WTC11 (cell line): Measurements from ENCODE around the gene TKT. TPM values are rescaled to one million over a fixed set of nuclear protein-coding genes. Genes with fewer than 3 reads are reported as not detected.

ENCODE experiments used
- ATAC-seq: fragments of 200-7000 bp; cut with Tn5 transposase; 2 replicates; pipeline ENCODE4 v1.10.0; 2021; ENCODE audit warnings: mild to moderate bottlenecking, moderate library complexity
- CTCF ChIA-PET: fragments of 300-600 bp; sonication (Branson Sonifier 250); formaldehyde crosslinking; loops from one replicate; lab custom pipeline; 2021; ENCODE audit warnings: antibody characterized with exemption; lab: Charles Lee
- POLR2A ChIA-PET: fragments of 350-600 bp; sonication (Branson Sonifier 250); formaldehyde crosslinking; loops from one replicate; lab custom pipeline; 2021; ENCODE audit warnings: antibody characterized with exemption; lab: Charles Lee
- DNase-seq: peaks from one replicate; pipeline ENCODE4 v3.0.0; 2021; ENCODE audit warnings: low spot score
- H3K27ac Mint-ChIP-seq: 2 replicates; pipeline ENCODE4 v1.8.0; 2021; ENCODE audit warnings: mixed read lengths
- H3K27me3 Mint-ChIP-seq: 2 replicates; pipeline ENCODE4 v1.8.0; 2021; ENCODE audit warnings: low read depth, mild to moderate bottlenecking, moderate library complexity, mixed read lengths
- H3K36me3 Mint-ChIP-seq: 2 replicates; pipeline ENCODE4 v1.8.0; 2021; ENCODE audit warnings: mixed read lengths
- H3K4me1 Mint-ChIP-seq: 2 replicates; pipeline ENCODE4 v1.8.0; 2022; ENCODE audit warnings: mixed read lengths
- H3K4me3 Mint-ChIP-seq: 2 replicates; pipeline ENCODE4 v1.8.0; 2021; ENCODE audit warnings: mild to moderate bottlenecking, moderate library complexity, mixed read lengths
- H3K9me3 Mint-ChIP-seq: 2 replicates; pipeline ENCODE4 v1.8.0; 2021; ENCODE audit warnings: mixed read lengths
- GTF2I ChIP-seq: fragments of 250-450 bp; sonication (Bioruptor Pico); conservative IDR thresholded peaks from 2 replicates; pipeline ENCODE4 v1.4.0; 2021; ENCODE audit warnings: mild to moderate bottlenecking
- HMGA2 ChIP-seq: fragments of 250-450 bp; sonication (Bioruptor Pico); IDR thresholded peaks from 2 replicates; pipeline ENCODE4 v1.4.0; 2021; ENCODE audit warnings: mild to moderate bottlenecking, moderate library complexity
- JAZF1 ChIP-seq: fragments of 250-450 bp; sonication (Bioruptor Pico); IDR thresholded peaks from 2 replicates; pipeline ENCODE4 v1.9.0; 2021; ENCODE audit warnings: moderate library complexity, mild to moderate bottlenecking, inconsistent platforms
- NFATC4 ChIP-seq: fragments of 250-450 bp; sonication (Bioruptor Pico); IDR thresholded peaks from 2 replicates; pipeline ENCODE4 v1.9.0; 2021; ENCODE audit warnings: mild to moderate bottlenecking
- NFYB ChIP-seq: sonication (generic); formaldehyde crosslinking; conservative IDR thresholded peaks from 2 replicates; pipeline ENCODE4 v1.8.0; 2022; ENCODE audit warnings: low read depth, missing genetic modification reagents
- RELA ChIP-seq: sonication (generic); formaldehyde crosslinking; IDR thresholded peaks from 2 replicates; pipeline ENCODE4 v1.8.1; 2022; ENCODE audit warnings: missing genetic modification reagents, mild to moderate bottlenecking, borderline replicate concordance
- TP53 ChIP-seq: sonication (generic); formaldehyde crosslinking; IDR thresholded peaks from 2 replicates; pipeline ENCODE4 v1.8.1; 2023; ENCODE audit warnings: mild to moderate bottlenecking, missing genetic modification reagents
- ZNF138 ChIP-seq: sonication (generic); formaldehyde crosslinking; conservative IDR thresholded peaks from 2 replicates; pipeline ENCODE4 v1.8.1; 2022; ENCODE audit warnings: mild to moderate bottlenecking, moderate library complexity, missing genetic modification reagents
- ZNF219 ChIP-seq: sonication (generic); formaldehyde crosslinking; IDR thresholded peaks from 2 replicates; pipeline ENCODE4 v1.8.0; 2023; ENCODE audit warnings: missing genetic modification reagents, mild to moderate bottlenecking, borderline replicate concordance
- total RNA-seq: library from RNA; stranded (reverse); gene quantifications from 3 replicates; pipeline ENCODE4 v1.2.3, GENCODE V29; 2021
- TF ChIP-seq, protein P1 (sequence below): fragments of 250-450 bp; sonication (Bioruptor Pico); IDR thresholded peaks from 2 replicates; pipeline ENCODE4 v1.9.0; 2021; ENCODE audit warnings: mild to moderate bottlenecking, borderline replicate concordance
- TF ChIP-seq, protein P2 (sequence below): fragments of 250-450 bp; sonication (Bioruptor Pico); IDR thresholded peaks from 2 replicates; pipeline ENCODE4 v1.9.0; 2021; ENCODE audit warnings: mild to moderate bottlenecking
- TF ChIP-seq, protein P3 (sequence below): sonication (generic); formaldehyde crosslinking; IDR thresholded peaks from 2 replicates; pipeline ENCODE4 v1.8.1; 2023; ENCODE audit warnings: mild to moderate bottlenecking, missing genetic modification reagents, moderate library complexity
- TF ChIP-seq, protein P4 (sequence below): sonication (generic); formaldehyde crosslinking; IDR thresholded peaks from 2 replicates; pipeline ENCODE4 v1.8.0; 2022; ENCODE audit warnings: missing genetic modification reagents
- TF ChIP-seq, protein P5 (sequence below): sonication (generic); formaldehyde crosslinking; IDR thresholded peaks from 2 replicates; pipeline ENCODE4 v1.8.0; 2022; ENCODE audit warnings: mild to moderate bottlenecking, missing genetic modification reagents
- TF ChIP-seq, protein P6 (sequence below): sonication (generic); formaldehyde crosslinking; IDR thresholded peaks from 2 replicates; pipeline ENCODE4 v1.8.1; 2023; ENCODE audit warnings: mild to moderate bottlenecking, missing genetic modification reagents, borderline replicate concordance
- TF ChIP-seq, protein P7 (sequence below): sonication (generic); formaldehyde crosslinking; IDR thresholded peaks from 2 replicates; pipeline ENCODE4 v1.8.0; 2022; ENCODE audit warnings: mild to moderate bottlenecking, missing genetic modification reagents
- TF ChIP-seq, protein P8 (sequence below): sonication (generic); formaldehyde crosslinking; IDR thresholded peaks from 2 replicates; pipeline ENCODE4 v1.8.1; 2022; ENCODE audit warnings: mild to moderate bottlenecking, missing genetic modification reagents, moderate library complexity, borderline replicate concordance

TKT gene
- total RNA-seq, 1 experiment from 2014 or later: 1,040 TPM

DNA sequence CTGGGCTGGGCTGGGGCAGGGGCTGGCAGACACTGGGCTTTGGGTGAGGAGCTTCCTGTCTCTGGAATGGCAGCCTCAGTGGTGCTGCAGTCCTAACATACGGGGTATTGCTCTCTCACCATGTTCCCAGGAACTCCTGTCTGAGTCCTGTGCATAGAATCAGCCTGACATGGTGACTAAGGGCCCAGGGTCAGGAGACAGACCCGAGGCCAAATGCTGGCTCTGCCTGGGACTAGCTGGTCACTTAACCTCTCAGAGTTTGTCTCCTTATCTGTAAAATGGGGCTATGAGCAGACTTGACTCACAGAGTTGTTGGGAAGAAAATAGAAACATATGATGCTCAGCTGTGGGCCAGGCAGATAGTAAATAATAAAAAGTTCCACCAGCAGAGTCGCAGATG lies 66.5 kb downstream of the TKT start (continued):
- TF ChIP-seq, protein P1, sequence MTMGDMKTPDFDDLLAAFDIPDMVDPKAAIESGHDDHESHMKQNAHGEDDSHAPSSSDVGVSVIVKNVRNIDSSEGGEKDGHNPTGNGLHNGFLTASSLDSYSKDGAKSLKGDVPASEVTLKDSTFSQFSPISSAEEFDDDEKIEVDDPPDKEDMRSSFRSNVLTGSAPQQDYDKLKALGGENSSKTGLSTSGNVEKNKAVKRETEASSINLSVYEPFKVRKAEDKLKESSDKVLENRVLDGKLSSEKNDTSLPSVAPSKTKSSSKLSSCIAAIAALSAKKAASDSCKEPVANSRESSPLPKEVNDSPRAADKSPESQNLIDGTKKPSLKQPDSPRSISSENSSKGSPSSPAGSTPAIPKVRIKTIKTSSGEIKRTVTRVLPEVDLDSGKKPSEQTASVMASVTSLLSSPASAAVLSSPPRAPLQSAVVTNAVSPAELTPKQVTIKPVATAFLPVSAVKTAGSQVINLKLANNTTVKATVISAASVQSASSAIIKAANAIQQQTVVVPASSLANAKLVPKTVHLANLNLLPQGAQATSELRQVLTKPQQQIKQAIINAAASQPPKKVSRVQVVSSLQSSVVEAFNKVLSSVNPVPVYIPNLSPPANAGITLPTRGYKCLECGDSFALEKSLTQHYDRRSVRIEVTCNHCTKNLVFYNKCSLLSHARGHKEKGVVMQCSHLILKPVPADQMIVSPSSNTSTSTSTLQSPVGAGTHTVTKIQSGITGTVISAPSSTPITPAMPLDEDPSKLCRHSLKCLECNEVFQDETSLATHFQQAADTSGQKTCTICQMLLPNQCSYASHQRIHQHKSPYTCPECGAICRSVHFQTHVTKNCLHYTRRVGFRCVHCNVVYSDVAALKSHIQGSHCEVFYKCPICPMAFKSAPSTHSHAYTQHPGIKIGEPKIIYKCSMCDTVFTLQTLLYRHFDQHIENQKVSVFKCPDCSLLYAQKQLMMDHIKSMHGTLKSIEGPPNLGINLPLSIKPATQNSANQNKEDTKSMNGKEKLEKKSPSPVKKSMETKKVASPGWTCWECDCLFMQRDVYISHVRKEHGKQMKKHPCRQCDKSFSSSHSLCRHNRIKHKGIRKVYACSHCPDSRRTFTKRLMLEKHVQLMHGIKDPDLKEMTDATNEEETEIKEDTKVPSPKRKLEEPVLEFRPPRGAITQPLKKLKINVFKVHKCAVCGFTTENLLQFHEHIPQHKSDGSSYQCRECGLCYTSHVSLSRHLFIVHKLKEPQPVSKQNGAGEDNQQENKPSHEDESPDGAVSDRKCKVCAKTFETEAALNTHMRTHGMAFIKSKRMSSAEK: no peak
- TF ChIP-seq, protein P2, sequence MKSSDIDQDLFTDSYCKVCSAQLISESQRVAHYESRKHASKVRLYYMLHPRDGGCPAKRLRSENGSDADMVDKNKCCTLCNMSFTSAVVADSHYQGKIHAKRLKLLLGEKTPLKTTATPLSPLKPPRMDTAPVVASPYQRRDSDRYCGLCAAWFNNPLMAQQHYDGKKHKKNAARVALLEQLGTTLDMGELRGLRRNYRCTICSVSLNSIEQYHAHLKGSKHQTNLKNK (CRISPR knock-in tag): no peak
- no peak for TF ChIP-seq NFYB
- TF ChIP-seq ZNF219 (CRISPR knock-in tag): no peak
- TF ChIP-seq TP53 (CRISPR knock-in tag): no peak
- TF ChIP-seq ZNF138 (CRISPR knock-in tag): no peak
- no peak for TF ChIP-seq HMGA2 (CRISPR knock-in tag)
- TF ChIP-seq GTF2I (CRISPR knock-in tag): no peak
- no peak for TF ChIP-seq JAZF1 (CRISPR knock-in tag)
- TF ChIP-seq, protein P3, sequence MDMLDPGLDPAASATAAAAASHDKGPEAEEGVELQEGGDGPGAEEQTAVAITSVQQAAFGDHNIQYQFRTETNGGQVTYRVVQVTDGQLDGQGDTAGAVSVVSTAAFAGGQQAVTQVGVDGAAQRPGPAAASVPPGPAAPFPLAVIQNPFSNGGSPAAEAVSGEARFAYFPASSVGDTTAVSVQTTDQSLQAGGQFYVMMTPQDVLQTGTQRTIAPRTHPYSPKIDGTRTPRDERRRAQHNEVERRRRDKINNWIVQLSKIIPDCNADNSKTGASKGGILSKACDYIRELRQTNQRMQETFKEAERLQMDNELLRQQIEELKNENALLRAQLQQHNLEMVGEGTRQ (CRISPR knock-in tag): no peak

DNA sequence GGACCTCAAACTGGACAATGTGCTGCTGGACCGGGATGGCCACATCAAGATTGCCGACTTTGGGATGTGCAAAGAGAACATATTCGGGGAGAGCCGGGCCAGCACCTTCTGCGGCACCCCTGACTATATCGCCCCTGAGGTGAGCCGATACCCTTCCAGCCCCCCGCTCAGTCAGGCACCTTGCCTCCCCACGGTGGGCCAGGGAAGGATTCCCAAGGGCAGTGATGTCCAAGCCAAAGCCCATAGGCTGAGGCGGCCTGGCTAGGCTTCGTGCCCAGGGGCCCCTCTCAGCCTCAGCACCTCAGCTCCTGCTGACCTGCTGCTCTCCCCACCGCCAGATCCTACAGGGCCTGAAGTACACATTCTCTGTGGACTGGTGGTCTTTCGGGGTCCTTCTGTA lies 67.1 kb downstream of the TKT start:
- ATAC-seq (no peak), DNase-seq (no peak)
- POLR2A ChIA-PET: no interaction called here
- H3K36me3 Mint-ChIP-seq: peaks cover 7% of the 10 kb centered on the region; the same call in 1 of the 2 replicates
- H3K27ac Mint-ChIP-seq: no peak overlapping the region
- H3K9me3 Mint-ChIP-seq: no peaks in the 10 kb centered on the region
- H3K4me1 Mint-ChIP-seq: peaks cover 12% of the 10 kb centered on the region
- CTCF ChIA-PET: interaction anchor here (1.7 kb wide), 1 partner anchor 54 kb away, joined by 6 read pairs; no protein-coding TSS in a partner anchor
- H3K27me3 Mint-ChIP-seq: no peaks in the 10 kb centered on the region
- H3K4me3 Mint-ChIP-seq: no peak overlapping the region
- TF ChIP-seq, protein P4, sequence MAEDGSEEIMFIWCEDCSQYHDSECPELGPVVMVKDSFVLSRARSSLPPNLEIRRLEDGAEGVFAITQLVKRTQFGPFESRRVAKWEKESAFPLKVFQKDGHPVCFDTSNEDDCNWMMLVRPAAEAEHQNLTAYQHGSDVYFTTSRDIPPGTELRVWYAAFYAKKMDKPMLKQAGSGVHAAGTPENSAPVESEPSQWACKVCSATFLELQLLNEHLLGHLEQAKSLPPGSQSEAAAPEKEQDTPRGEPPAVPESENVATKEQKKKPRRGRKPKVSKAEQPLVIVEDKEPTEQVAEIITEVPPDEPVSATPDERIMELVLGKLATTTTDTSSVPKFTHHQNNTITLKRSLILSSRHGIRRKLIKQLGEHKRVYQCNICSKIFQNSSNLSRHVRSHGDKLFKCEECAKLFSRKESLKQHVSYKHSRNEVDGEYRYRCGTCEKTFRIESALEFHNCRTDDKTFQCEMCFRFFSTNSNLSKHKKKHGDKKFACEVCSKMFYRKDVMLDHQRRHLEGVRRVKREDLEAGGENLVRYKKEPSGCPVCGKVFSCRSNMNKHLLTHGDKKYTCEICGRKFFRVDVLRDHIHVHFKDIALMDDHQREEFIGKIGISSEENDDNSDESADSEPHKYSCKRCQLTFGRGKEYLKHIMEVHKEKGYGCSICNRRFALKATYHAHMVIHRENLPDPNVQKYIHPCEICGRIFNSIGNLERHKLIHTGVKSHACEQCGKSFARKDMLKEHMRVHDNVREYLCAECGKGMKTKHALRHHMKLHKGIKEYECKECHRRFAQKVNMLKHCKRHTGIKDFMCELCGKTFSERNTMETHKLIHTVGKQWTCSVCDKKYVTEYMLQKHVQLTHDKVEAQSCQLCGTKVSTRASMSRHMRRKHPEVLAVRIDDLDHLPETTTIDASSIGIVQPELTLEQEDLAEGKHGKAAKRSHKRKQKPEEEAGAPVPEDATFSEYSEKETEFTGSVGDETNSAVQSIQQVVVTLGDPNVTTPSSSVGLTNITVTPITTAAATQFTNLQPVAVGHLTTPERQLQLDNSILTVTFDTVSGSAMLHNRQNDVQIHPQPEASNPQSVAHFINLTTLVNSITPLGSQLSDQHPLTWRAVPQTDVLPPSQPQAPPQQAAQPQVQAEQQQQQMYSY (CRISPR knock-in tag): no peak
- TF ChIP-seq, protein P5, sequence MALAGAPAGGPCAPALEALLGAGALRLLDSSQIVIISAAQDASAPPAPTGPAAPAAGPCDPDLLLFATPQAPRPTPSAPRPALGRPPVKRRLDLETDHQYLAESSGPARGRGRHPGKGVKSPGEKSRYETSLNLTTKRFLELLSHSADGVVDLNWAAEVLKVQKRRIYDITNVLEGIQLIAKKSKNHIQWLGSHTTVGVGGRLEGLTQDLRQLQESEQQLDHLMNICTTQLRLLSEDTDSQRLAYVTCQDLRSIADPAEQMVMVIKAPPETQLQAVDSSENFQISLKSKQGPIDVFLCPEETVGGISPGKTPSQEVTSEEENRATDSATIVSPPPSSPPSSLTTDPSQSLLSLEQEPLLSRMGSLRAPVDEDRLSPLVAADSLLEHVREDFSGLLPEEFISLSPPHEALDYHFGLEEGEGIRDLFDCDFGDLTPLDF (CRISPR knock-in tag): no peak
- TF ChIP-seq NFYB: no peak
- no peak for TF ChIP-seq RELA (CRISPR knock-in tag)
- TF ChIP-seq, protein P6, sequence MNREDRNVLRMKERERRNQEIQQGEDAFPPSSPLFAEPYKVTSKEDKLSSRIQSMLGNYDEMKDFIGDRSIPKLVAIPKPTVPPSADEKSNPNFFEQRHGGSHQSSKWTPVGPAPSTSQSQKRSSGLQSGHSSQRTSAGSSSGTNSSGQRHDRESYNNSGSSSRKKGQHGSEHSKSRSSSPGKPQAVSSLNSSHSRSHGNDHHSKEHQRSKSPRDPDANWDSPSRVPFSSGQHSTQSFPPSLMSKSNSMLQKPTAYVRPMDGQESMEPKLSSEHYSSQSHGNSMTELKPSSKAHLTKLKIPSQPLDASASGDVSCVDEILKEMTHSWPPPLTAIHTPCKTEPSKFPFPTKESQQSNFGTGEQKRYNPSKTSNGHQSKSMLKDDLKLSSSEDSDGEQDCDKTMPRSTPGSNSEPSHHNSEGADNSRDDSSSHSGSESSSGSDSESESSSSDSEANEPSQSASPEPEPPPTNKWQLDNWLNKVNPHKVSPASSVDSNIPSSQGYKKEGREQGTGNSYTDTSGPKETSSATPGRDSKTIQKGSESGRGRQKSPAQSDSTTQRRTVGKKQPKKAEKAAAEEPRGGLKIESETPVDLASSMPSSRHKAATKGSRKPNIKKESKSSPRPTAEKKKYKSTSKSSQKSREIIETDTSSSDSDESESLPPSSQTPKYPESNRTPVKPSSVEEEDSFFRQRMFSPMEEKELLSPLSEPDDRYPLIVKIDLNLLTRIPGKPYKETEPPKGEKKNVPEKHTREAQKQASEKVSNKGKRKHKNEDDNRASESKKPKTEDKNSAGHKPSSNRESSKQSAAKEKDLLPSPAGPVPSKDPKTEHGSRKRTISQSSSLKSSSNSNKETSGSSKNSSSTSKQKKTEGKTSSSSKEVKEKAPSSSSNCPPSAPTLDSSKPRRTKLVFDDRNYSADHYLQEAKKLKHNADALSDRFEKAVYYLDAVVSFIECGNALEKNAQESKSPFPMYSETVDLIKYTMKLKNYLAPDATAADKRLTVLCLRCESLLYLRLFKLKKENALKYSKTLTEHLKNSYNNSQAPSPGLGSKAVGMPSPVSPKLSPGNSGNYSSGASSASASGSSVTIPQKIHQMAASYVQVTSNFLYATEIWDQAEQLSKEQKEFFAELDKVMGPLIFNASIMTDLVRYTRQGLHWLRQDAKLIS (CRISPR knock-in tag): no peak
- TF ChIP-seq, protein P7, sequence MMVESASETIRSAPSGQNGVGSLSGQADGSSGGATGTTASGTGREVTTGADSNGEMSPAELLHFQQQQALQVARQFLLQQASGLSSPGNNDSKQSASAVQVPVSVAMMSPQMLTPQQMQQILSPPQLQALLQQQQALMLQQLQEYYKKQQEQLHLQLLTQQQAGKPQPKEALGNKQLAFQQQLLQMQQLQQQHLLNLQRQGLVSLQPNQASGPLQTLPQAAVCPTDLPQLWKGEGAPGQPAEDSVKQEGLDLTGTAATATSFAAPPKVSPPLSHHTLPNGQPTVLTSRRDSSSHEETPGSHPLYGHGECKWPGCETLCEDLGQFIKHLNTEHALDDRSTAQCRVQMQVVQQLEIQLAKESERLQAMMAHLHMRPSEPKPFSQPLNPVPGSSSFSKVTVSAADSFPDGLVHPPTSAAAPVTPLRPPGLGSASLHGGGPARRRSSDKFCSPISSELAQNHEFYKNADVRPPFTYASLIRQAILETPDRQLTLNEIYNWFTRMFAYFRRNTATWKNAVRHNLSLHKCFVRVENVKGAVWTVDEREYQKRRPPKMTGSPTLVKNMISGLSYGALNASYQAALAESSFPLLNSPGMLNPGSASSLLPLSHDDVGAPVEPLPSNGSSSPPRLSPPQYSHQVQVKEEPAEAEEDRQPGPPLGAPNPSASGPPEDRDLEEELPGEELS (CRISPR knock-in tag): no peak
- TF ChIP-seq, protein P8, sequence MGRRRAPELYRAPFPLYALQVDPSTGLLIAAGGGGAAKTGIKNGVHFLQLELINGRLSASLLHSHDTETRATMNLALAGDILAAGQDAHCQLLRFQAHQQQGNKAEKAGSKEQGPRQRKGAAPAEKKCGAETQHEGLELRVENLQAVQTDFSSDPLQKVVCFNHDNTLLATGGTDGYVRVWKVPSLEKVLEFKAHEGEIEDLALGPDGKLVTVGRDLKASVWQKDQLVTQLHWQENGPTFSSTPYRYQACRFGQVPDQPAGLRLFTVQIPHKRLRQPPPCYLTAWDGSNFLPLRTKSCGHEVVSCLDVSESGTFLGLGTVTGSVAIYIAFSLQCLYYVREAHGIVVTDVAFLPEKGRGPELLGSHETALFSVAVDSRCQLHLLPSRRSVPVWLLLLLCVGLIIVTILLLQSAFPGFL: no peak
- TF ChIP-seq NFATC4: no peak
